RWPE1 (cell line): ENCODE measurements around the gene TMEM151A.

Source experiments
- CTCF ChIA-PET: fragments of 350-600 bp; sonication (Branson Sonifier 250); formaldehyde crosslinking; extraction: SDS; loops from one replicate; lab custom pipeline; 2021; lab: Yijun Ruan, JAX
- POLR2A ChIA-PET: fragments of 400-600 bp; formaldehyde crosslinking; extraction: SDS; loops from one replicate; lab custom pipeline; 2020; ENCODE audit warnings: antibody characterized with exemption; ENCODE audit not compliant: low non-redundant PET; lab: Yijun Ruan, JAX
- DNase-seq: peaks from one replicate; pipeline ENCODE4 v3.0.0; 2012; ENCODE audit warnings: low spot score
- H3K27ac ChIP-seq: fragments of 450-650 bp; 2 replicates; pipeline ENCODE4 v1.5.1; 2017
- TF ChIP-seq, protein P1 (sequence below): fragments of 450-650 bp; conservative IDR thresholded peaks from 2 replicates; pipeline ENCODE4 v1.5.1; 2017; ENCODE audit warnings: low read depth, mild to moderate bottlenecking

The TMEM151A gene

DNA sequence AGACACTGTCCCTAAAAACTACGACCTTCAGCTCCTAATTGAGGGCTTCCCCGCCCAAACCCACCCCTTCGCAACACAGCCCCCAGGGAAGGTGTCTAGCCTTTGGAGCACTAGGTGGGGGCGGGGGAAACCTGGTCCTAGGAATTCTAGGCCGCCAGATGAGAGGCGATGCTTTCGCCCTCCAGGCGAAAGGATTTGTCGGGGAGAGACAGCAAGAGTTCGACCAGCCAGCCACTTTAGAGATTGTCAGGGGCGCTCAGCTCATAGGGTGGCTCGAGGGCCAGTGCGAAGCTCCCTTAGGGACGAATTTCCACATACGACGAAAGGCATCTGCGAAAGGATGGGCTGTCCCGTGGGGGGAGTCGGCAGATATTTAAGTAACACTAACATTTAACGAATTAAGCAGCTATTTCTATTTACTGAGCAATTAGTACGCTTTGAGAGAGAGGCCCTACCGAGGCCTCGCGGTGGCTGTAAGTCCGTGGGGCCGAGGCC, 19.8 kb downstream of the TMEM151A start:
- no peak for DNase-seq
- ChIA-PET POLR2A (interaction anchor here (2.0 kb wide), 1 partner anchor 75 kb away, joined by 5 read pairs; no protein-coding TSS in a partner anchor), CTCF (interaction anchor here (0.6 to 3.2 kb wide), 31 partner anchors 9 to 357 kb away, joined by 3 to 25 read pairs (median 4); partner anchors contain the start of genes BRMS1, RIN1 and SLC29A2)
- H3K27ac ChIP-seq: peak overlapping the region; percentile 93
- TF ChIP-seq, protein P1, sequence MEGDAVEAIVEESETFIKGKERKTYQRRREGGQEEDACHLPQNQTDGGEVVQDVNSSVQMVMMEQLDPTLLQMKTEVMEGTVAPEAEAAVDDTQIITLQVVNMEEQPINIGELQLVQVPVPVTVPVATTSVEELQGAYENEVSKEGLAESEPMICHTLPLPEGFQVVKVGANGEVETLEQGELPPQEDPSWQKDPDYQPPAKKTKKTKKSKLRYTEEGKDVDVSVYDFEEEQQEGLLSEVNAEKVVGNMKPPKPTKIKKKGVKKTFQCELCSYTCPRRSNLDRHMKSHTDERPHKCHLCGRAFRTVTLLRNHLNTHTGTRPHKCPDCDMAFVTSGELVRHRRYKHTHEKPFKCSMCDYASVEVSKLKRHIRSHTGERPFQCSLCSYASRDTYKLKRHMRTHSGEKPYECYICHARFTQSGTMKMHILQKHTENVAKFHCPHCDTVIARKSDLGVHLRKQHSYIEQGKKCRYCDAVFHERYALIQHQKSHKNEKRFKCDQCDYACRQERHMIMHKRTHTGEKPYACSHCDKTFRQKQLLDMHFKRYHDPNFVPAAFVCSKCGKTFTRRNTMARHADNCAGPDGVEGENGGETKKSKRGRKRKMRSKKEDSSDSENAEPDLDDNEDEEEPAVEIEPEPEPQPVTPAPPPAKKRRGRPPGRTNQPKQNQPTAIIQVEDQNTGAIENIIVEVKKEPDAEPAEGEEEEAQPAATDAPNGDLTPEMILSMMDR: peak; percentile 87

DNA sequence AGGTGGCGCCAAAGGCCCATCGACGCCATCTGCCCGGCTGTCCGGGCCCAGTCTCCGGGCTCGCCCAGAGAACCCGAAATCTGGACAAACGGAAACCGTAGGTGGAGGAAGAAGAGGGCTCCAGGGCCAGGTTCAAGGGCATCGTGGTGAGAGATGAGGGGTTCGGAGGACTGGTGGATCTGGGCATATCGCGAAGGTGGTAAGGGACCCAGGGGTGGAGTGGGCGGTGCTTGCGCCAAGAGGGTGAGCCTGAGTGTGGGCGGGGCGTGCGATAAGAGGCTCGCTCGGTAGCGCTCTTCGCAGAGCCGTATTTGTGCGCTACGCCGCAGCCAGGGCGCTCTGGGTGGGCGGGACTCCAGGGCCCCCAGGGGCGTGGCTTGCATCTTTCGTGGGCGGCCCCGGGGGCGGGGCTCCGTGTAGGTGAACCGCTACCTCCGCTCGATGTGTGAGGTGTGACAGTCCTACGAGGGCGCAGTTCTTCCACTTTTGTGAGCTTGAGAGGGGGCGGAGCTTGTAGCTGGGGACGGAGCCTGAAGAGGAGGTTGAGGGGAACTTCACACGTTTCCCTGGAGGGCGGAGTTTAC, 20.4 kb downstream of the TMEM151A start:
- H3K27ac ChIP-seq: peak overlapping the region; percentile 93
- POLR2A ChIA-PET: interaction anchor here (0.6 to 2.0 kb wide), 5 partner anchors 23 to 153 kb away, joined by 3 to 5 read pairs (median 3); partner anchors contain the start of gene YIF1A
- CTCF ChIA-PET: interaction anchor here (0.6 to 3.2 kb wide), 28 partner anchors 11 to 814 kb away, joined by 3 to 25 read pairs (median 4); partner anchors contain the start of genes BRMS1, RIN1 and SLC29A2

DNA sequence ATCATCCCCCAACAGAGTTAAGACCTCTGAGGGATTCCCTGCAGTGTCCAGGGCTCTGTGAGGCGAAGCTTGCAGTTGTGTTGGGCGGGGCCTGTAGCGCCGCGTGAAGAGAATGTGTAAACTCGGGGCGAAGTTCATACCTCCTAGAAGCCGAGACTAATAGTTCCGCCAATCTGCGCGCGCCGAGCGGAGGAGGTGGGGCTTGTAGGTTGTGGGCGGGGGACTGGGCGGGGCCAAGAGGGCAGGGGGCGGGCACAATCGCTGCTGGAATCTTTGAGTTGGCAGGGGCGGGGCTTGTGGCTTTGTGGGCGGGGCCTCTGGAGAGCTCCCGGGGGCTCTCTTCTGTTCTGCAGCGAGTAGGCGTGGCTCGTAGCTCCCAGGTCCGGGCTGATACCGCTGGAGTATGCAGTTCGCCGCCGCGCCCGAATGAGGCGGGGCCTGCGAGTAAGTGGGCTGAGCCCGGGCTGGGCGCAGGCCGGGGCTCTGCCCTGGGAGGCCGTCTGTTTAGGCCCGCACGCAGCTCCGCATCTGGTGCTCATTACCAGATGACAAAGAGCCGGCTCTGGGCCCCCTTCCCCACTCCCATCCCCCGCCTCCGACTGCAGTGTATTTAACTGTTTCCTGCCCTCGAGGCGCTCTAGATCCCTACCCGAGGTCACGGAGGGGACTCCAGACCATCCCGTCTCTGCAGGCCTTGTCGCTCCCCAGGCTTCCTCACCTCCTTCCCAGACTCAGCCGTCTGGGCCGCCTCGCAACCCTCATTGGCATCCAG, 21.0 kb downstream of the TMEM151A start:
- TF ChIP-seq, protein P1: no peak
- POLR2A ChIA-PET: interaction anchor here (0.6 to 2.0 kb wide), 7 partner anchors 15 to 190 kb away, joined by 3 to 5 read pairs (median 4); partner anchors contain the start of gene YIF1A
- CTCF ChIA-PET: interaction anchor here (0.6 to 3.2 kb wide), 8 partner anchors 12 to 813 kb away, joined by 3 to 25 read pairs (median 11); partner anchors contain the start of gene RIN1
- peak; percentile 95 for DNase-seq
- peak overlapping the region; percentile 93 for H3K27ac ChIP-seq

More for the DNA sequence above, 20.4 kb downstream of the TMEM151A start:
- TF ChIP-seq, protein P1: peak; percentile 58
- peak; percentile 89 for DNase-seq

DNA sequence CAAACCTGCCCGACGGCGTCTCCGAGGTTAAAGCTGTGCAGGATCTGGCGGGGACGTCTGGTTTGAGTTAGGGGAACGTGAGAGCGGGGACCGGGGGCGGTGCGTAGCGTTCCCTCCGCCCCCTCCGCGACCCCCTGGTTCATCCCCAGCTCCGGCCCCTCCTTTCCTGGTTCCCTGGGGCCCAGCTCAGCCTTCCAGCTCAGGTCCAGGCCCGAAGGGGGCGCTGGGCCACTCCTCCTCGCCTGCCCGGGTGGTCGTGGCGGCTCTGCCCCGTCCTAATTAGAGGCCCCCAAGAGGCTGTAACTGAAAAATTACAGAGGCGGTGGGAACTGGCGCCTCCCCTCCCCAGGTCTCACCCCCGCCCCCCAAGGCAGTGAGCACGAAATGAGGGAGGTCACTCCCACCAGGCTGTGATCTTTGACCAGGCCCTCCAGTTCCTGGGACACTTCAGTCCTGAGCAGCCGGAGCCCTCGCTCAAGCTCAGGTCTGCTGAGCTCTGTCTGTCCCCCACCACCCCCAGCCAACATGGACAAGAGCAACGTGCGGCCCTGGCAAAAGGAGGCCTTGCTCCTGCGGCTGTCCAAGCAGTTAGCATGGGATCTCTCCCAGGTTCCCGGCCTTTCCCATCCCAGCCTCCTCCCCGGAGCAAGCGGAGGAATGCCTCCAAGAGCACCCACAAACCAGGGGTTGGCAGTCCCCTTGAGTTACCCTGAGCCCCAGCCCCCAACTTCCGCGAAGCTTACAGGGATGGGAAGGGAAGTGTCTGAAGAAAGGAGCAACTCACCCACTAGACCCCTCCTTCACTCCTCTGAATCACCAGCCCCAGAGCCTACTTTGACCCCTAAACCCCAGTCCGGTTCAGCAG, 21.9 kb downstream of the TMEM151A start:
- TF ChIP-seq, protein P1: no peak
- DNase-seq: no peak
- ChIA-PET POLR2A (interaction anchor here (0.6 to 1.0 kb wide), 3 partner anchors 16 to 191 kb away, joined by 3 to 5 read pairs (median 4); partner anchors contain the start of gene YIF1A), CTCF (interaction anchor here (1.0 to 3.2 kb wide), 4 partner anchors 12 to 76 kb away, joined by 3 to 25 read pairs (median 20); partner anchors contain the start of gene RIN1)
- H3K27ac ChIP-seq: peak overlapping the region; percentile 93

DNA sequence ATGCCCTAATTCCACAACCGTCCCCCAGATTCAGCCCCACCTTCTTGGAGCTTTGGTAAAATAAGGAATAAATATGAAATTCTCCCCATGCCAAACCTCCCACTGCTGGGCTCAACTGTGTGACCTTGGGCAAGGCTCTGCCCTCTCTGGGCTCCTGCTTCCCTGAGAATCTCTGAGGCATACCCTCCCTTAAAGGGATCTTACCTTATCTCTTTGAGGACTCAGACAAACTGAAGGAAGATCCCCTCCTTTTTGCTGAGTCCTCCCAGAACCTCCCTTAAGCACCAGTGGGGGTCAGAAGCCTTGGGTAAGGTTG, 22.4 kb downstream of the TMEM151A start:
- CTCF ChIA-PET: interaction anchor here (1.0 kb wide), 1 partner anchor 75 kb away, joined by 3 read pairs; no protein-coding TSS in a partner anchor

More for the DNA sequence above, 22.4 kb downstream of the TMEM151A start:
- TF ChIP-seq, protein P1: no peak
- POLR2A ChIA-PET: no interaction called here
- peak overlapping the region; percentile 93 for H3K27ac ChIP-seq
- DNase-seq: no peak
